Ramos (cell line): ENCODE results near the gene MAPT.

Experiments used
- in situ Hi-C: fragments of 300-500 bp; cut with MboI; formaldehyde crosslinking; loops from one replicate; pipeline ENCODE4 v1.14.3; 2022; ENCODE audit warnings: low sequenced_read_pairs; ENCODE audit not compliant: unreplicated experiment

MAPT gene

DNA sequence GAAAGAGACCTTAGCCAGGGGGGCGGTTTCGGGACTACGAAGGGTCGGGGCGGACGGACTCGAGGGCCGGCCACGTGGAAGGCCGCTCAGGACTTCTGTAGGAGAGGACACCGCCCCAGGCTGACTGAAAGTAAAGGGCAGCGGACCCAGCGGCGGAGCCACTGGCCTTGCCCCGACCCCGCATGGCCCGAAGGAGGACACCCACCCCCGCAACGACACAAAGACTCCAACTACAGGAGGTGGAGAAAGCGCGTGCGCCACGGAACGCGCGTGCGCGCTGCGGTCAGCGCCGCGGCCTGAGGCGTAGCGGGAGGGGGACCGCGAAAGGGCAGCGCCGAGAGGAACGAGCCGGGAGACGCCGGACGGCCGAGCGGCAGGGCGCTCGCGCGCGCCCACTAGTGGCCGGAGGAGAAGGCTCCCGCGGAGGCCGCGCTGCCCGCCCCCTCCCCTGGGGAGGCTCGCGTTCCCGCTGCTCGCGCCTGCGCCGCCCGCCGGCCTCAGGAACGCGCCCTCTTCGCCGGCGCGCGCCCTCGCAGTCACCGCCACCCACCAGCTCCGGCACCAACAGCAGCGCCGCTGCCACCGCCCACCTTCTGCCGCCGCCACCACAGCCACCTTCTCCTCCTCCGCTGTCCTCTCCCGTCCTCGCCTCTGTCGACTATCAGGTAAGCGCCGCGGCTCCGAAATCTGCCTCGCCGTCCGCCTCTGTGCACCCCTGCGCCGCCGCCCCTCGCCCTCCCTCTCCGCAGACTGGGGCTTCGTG, at the start of gene MAPT:
Gene MAPT (plus strand): TSS at position 533 of the 763 bp plus-strand sequence. CDS start 67,784 bp downstream, outside the sequence.
- in situ Hi-C loops, result no loop called here

DNA sequence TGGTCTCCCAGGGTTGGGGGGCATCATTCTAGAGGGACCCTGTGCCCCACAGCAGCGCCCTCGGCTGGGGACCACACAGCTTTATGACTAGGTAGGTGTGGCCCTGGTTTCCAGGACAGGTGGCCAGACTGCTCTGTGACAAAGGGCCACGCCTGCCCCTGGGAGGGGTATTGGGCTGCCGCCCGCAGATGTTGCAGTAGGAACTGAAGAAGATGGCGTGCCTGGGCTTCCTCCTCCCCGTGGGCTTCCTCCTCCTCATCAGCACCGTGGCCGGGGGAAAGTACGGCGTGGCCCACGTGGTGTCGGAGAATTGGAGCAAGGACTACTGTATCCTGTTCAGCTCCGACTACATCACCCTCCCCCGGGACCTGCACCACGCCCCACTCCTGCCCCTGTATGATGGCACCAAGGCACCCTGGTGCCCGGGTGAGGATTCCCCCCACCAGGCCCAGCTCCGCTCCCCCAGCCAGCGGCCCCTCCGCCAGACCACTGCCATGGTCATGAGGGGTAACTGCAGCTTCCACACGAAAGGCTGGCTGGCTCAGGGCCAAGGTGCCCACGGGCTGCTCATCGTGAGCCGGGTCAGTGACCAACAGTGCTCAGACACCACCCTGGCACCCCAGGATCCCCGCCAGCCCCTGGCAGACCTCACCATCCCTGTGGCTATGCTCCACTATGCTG, 49.5 kb upstream of the MAPT start, which contains the start of gene SPPL2C:
Gene SPPL2C (plus strand): TSS at position 187 of the 681 bp plus-strand sequence. CDS start 26 bp downstream, at position 213.
- in situ Hi-C loops, result loop anchor here (25.0 kb wide), 1 partner anchor 433 kb away; no protein-coding TSS in a partner anchor

DNA sequence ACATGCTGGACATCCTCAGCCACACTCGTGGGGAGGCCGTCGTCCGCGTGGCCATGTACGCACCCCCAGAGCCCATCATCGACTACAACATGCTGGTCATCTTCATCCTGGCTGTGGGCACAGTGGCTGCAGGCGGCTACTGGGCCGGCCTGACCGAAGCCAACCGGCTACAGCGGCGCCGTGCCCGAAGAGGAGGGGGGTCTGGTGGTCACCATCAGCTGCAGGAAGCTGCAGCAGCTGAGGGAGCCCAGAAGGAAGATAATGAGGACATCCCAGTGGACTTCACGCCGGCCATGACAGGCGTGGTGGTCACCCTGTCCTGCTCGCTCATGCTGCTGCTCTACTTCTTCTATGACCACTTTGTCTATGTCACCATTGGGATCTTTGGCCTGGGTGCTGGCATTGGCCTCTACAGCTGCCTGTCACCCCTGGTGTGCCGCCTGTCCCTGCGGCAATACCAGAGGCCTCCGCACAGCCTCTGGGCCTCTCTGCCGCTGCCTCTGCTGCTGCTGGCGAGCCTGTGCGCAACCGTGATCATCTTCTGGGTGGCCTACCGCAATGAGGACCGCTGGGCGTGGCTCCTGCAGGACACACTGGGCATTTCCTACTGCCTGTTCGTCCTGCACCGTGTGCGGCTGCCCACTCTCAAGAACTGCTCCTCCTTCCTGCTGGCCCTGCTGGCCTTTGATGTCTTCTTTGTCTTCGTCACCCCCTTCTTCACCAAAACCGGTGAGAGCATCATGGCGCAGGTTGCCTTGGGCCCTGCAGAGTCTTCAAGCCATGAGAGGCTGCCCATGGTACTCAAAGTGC, 48.8 kb upstream of the MAPT start:
- in situ Hi-C loops, result loop anchor here (25.0 kb wide), 1 partner anchor 433 kb away; no protein-coding TSS in a partner anchor

DNA sequence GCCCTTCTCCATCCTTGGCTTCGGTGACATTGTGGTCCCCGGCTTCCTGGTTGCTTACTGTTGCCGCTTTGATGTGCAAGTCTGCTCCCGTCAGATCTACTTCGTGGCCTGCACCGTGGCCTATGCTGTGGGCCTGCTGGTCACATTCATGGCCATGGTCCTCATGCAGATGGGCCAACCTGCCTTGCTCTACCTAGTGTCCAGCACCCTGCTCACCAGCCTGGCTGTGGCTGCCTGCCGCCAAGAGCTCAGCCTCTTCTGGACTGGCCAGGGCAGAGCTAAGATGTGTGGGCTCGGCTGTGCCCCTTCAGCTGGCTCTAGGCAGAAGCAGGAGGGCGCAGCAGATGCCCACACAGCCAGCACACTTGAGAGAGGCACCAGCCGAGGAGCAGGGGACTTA, 48.1 kb upstream of the MAPT start:
- in situ Hi-C loops, result loop anchor here (25.0 kb wide), 1 partner anchor 434 kb away; no protein-coding TSS in a partner anchor

DNA sequence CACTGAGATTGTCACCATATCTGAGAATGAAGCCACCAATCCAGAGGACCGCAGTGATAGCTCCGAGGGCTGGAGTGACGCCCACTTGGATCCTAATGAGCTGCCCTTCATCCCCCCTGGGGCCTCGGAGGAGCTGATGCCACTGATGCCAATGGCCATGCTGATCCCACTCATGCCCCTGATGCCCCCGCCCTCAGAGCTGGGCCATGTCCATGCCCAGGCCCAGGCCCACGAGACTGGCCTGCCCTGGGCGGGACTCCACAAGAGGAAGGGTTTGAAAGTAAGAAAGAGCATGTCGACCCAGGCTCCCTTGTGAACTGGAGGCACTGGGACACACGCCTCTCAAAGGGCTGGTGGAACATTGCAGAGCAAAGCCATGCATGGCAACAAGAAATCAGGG, 47.7 kb upstream of the MAPT start:
- in situ Hi-C loops, result loop anchor here (25.0 kb wide), 1 partner anchor 434 kb away; no protein-coding TSS in a partner anchor

DNA sequence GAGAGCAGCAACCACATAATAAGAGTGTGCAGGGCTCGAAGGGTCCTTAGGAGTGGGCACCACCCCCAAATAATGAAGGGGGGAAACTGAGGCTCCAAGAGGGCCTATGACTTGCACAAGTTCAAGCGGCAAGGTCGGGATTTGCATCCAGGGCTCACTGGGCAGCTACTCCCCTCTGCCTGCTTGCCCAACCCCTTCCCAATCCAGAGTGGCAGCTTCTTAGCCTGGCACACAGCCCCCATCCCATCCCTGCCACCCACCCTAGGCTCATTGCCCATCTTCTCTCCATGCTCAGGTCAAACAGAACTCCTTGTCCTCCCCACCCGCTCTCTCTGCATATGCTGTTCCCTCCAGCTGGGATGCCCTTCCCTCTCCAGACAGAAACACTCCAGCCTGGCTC, 47.3 kb upstream of the MAPT start:
- in situ Hi-C loops, result loop anchor here (25.0 kb wide), 1 partner anchor 435 kb away; no protein-coding TSS in a partner anchor

DNA sequence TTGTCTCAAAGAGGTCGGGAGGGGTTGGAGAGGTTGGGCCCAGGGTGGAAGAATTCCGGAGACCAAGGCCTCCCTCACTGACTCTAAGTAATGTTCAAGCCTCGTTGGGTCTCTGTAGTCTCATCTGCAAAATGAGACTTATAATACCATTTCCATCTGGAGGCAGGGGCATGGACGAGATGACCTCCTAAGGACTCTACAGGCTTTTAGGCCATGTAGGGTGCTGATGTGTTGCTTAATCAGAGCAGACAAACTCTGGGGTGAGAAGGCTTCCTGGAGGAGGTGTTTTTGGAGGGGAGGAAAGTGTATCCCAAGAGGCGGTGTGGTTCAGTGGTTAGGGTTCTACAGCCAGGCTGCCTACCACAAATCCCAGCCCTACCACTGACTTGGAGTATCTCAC, 46.6 kb upstream of the MAPT start:
- in situ Hi-C loops, result loop anchor here (25.0 kb wide), 1 partner anchor 435 kb away; no protein-coding TSS in a partner anchor

DNA sequence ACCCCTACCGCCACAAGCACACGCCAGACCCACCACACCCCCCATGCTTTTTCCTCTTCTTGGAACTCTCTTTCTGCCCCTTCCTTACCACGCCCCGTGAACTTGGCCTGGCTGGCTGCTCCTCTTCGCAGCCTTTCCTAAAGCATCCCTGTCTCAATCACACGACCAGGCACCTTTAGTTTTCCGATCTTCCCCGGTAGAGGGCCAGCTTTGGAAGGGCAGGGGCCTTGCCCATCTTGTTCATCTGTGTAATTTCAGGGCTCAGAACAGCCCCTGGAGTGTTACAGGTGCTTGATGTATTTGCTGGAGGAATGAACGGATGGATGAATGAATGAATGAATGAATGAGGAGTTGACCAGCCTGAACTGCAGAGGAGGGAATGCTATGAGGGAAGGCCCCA, 45.9 kb upstream of the MAPT start:
- in situ Hi-C loops, result loop anchor here (25.0 kb wide), 1 partner anchor 436 kb away; no protein-coding TSS in a partner anchor

DNA sequence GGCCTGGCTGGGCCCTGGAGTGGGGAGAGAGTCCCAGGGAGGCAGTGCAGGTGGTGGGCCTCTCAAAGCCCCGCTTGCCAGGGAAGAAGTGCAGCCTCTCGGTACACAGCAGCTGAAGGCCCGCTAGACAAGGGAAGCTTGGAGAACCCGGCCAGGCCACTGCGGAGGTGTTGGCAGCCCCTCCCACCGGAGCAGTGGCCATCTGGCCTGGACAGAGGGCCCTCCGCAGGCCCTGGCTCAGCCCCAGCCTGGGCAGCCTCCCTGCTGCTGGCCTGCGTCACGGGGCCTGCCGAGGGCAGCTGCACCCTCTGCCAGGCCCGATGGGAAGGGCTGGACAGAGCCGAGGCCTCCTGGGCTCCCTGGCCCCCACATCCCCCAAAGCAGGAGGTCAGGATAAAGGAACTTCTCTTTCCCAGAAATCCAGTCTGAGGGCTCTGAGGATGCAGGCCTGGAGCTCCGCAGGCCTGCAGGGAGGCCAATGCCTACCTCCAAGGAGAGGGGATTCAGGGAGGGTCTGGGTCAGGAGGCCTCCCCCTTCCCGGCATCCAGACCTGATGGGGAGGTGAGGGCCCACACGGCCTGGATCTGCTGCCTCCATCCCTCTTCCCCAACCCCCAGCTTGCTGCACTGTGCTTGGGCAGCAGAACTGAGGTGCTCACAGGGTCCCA, 45.4 kb upstream of the MAPT start:
- in situ Hi-C loops, result loop anchor here (25.0 kb wide), 1 partner anchor 437 kb away; no protein-coding TSS in a partner anchor

DNA sequence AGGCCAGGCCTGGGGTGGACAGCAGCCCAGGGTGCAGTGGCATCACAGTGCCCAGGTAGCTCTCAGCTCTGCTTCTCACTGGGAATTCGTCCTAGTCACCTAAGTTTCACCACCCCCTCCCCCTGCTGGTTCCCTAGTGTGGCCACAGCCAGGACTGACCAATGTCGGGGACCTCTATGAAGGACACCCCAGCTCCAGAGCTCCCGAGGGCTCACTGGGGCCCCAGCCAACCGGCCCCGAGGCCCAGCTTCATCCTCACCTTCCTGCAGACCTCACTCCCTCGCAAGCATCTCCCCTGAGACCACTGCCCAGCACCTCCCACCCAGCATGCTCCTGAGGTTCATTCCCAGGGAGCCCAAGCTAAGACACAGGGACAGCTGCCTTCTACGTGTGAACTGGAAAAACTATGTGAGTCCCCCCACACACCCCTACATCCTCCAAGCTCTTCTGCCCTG, 44.8 kb upstream of the MAPT start:
- in situ Hi-C loops, result loop anchor here (25.0 kb wide), 1 partner anchor 437 kb away; no protein-coding TSS in a partner anchor

DNA sequence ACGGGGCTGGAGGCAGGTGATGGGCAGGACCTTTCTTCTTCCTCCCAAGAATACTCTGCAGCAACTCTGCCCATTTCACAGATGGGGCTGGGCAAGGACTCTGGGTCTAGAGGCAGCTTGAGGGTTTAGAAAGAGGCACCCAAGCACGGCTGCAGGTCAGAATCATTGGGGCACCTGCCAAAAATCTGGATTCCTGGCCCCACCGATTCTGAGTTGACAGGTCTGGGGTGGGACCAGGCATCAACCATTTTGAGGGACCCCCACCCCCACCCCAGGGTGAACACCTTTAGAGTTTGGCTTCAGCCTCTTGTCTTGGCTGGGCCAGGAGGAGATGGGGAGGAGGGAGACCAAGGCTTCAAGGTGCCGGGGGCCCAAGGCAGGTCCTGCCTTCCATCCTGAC, 44.3 kb upstream of the MAPT start:
- in situ Hi-C loops, result no loop called here

DNA sequence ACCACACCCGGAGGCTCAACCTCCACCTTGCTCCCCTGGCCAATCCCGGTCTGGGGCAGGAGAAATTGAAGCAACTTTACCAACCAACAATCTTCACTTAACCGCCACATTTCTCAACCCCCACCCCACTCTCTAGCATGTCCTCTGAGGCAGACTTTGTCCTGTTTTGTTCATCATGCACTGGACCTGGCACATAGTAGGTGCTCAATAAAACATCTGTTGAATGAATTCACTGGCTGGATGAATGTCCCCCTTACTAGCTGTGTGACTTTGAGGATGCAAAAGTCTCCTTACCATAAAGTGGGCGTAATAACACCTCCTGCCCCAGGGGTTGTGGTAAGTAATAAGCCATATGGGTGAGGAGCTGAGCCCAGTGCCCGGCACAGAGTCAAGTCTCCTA, 43.9 kb upstream of the MAPT start:
- in situ Hi-C loops, result no loop called here

DNA sequence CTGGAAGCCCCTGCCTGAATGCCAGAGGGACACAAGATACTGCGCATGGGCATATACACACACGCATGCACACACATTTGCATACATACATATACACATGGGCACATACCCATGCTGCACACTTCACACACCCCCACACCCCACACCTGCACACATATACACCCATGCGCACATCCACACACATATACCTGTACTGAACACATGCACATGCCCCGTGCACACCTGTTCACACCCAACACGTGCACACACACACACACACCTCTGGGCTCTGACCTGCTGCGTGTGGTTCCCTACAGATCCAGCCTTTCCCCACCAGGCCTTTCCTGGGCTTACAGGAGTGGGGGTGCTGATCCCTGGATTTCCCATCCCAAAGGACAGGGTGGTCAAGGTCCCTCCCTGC, 43.3 kb upstream of the MAPT start:
- in situ Hi-C loops, result no loop called here

DNA sequence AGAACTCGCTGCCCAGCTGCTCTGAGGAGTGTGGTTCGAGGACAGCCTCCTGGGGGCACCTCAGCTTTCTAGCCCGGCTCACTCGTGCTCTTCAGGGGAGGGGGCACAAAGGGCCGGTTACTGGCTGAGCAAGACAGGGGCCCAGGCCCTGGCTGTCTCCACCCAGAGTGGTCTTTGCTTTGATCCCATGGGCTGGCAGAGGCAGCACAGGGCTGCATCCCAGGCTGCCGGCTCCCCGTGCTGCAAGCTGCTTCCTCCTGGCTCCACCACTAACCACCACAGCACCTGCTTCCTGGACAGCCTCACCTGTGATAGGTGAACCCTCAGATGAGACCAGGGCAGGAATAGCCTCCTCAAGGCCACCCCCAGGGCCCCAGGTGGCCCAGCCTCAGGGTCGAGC, 42.9 kb upstream of the MAPT start:
- in situ Hi-C loops, result no loop called here

DNA sequence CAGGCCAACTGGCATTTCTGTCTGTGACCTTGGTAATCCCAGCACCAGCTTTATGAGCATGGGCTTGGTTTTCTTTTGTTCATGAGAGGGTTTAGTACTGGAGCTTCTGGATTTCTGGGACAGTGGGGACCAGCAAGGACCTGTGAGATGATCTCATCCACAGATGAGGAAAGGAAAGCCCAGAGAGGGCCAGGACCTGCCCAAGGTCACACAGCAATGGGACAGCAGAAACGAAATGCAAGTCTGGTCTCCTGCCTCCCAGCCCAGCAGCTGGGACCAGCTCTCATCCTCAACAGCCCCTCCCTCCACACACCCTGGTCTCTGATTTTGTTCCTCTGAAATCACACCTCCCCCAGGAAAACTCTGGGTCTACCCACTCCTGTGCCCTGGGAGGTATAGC, 42.5 kb upstream of the MAPT start:
- in situ Hi-C loops, result no loop called here

DNA sequence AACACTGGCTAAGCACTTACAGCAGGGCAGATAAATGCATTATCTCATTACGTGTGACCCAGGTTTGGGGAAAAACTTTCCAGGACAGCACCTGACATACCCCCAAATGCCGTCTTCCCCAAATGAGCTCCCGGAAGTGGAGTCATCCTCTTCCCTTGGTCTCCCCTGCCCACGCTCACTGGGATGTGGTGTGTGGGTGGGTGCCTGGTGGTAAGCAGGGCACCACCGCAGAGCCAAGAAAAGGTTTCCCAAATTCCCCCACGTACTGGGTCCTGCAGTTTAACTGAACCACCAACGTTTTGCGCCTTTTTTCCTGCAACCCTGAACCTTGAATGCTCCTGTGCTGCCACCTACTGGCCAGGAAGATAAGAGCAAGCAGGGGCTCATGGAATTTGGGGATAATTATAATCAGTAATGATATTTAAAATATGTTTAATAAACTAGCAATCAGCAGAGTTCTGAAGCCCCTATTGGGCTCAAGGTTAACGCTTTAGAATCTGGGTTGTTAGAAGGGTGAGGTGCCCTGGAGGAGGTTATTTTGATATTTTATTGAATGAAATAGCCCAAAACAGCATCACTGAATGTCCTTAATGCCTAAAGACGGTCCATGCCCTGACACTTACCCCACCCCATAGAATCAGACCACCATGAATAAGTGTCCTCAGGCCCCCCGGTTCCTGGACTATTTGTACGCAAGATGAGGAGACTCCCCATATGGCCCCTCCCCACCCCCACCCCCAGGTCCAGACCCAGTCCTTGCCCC, 41.6 kb upstream of the MAPT start:
- in situ Hi-C loops, result no loop called here

DNA sequence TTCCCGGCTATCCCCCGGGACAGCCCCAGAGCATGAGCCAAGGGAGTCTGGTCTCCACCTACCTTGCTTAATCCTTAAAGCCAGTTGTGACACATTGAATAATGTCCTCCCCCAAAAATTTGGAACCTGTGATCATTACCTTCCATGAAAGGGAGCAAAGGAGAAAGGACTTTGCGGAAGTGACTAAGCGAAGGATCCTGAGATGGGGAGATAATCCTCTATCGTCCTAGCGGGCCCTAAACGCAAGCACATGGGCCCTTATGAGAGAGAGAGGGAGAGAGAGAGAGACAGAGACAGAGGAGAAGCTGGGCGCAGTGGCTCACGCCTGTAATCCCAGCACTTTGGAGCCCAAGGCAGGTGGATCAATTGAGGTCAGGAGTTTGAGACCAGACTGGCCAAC, 40.1 kb upstream of the MAPT start:
- in situ Hi-C loops, result no loop called here

DNA sequence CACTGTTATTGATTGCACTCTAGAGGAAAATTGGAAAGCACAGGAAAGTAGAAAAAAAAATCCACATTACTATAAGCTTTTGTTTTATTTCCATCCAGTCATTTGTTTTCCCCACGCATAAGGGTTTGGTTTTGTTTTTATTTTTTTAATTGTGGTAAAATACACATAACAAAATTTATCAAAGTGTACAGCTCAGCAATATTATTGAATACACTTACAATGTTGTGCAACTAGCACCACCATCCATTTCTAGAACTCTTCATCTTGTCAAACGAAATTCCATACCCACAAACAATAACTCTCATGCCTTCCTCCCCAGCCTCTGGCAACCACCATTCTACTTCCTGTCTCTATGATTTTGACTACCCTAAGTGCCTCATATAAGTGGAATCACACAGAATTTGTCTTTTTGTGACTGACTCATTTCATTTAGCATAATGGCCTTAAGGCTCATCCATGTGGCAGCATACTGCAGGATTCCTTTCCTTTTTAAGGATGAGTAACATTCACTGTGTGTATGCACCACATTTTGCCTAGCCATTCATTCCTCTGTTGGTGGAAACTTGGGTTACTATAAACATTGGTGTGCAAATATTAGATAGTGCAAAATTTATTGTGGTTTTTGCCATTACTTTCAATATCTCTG, 38.5 kb upstream of the MAPT start:
- in situ Hi-C loops, result no loop called here
